Liver (tissue), 9 donors: ENCODE measurements around the gene TRAPPC3. TPM values are rescaled to one million over a fixed set of nuclear protein-coding genes. Genes with fewer than 3 reads are reported as not detected.
A peak's percentile ranks its signal among the peaks of the same experiment; 100 is the strongest.

ENCODE experiments used
- DNase-seq: peaks from one replicate; pipeline ENCODE4 v3.0.0-alpha.2; 2017; ENCODE audit warnings: low spot score
- H3K27ac ChIP-seq, 2 donors: one replicate each; pipeline ENCODE4 v1.7.0; 2013; ENCODE audit warnings: inconsistent platforms in 2 of 2, low read length in 2 of 2, control low read depth in 1 of 2, low read depth in 1 of 2, mild to moderate bottlenecking in 1 of 2
- H3K27me3 ChIP-seq, 4 donors: one replicate each; pipeline versions ENCODE4 v1.6.1 to v1.7.0; 2013; ENCODE audit warnings: low read length in 3 of 4, inconsistent platforms in 1 of 4, mild to moderate bottlenecking in 1 of 4, moderate library complexity in 1 of 4; ENCODE audit not compliant: control insufficient read depth in 4 of 4, insufficient read depth in 4 of 4
- H3K36me3 ChIP-seq, 4 donors: one replicate each; pipeline versions ENCODE4 v1.6.1 to v1.7.0; 2013; ENCODE audit warnings: low read length in 3 of 4, mild to moderate bottlenecking in 3 of 4, low read depth in 1 of 4, moderate library complexity in 1 of 4; ENCODE audit not compliant: control insufficient read depth in 4 of 4, insufficient read depth in 3 of 4
- H3K4me1 ChIP-seq, 4 donors: one replicate each; pipeline versions ENCODE4 v1.6.1 to v1.7.0; 2013; ENCODE audit warnings: low read length in 3 of 4, mild to moderate bottlenecking in 3 of 4, moderate library complexity in 1 of 4; ENCODE audit not compliant: control insufficient read depth in 4 of 4, insufficient read depth in 4 of 4
- H3K4me3 ChIP-seq, 3 donors: one replicate each; pipeline versions ENCODE4 v1.6.1 to v1.7.0; 2013; ENCODE audit warnings: low read length in 3 of 3, control low read depth in 1 of 3, low read depth in 1 of 3, mild to moderate bottlenecking in 1 of 3
- H3K9ac ChIP-seq, 2 donors: one replicate each; pipeline ENCODE4 v1.7.0; 2013; ENCODE audit warnings: low read length in 2 of 2, mild to moderate bottlenecking in 2 of 2, moderate library complexity in 2 of 2, control low read depth in 1 of 2, low read depth in 1 of 2
- H3K9me3 ChIP-seq, 4 donors: one replicate each; pipeline versions ENCODE4 v1.6.1 to v1.7.0; 2013; ENCODE audit warnings: low read length in 3 of 4; ENCODE audit not compliant: control insufficient read depth in 4 of 4
- EGR1 ChIP-seq, 2 donors: IDR thresholded peaks; 2 replicates each; pipeline ENCODE4 v1.6.1; 2016 to 2018; ENCODE audit warnings: antibody characterized with exemption in 2 of 2, low read depth in 2 of 2
- FOXA1 ChIP-seq: IDR thresholded peaks from 2 replicates; pipeline ENCODE4 v1.6.1; 2016; ENCODE audit warnings: antibody characterized with exemption
- FOXA2 ChIP-seq: IDR thresholded peaks from 2 replicates; pipeline ENCODE4 v1.6.1; 2016; ENCODE audit warnings: antibody characterized with exemption
- GABPA ChIP-seq, 2 donors: IDR thresholded peaks in 1 of 2; conservative IDR thresholded peaks in 1 of 2; 2 replicates each; pipeline ENCODE4 v1.6.1; 2016; ENCODE audit warnings: antibody characterized with exemption in 2 of 2, mild to moderate bottlenecking in 1 of 2, moderate library complexity in 1 of 2
- HNF4A ChIP-seq, 2 donors: conservative IDR thresholded peaks; 2 replicates each; pipeline ENCODE4 v1.6.1; 2016; ENCODE audit warnings: antibody characterized with exemption in 2 of 2, mild to moderate bottlenecking in 2 of 2
- HNF4G ChIP-seq: IDR thresholded peaks from 2 replicates; pipeline ENCODE4 v1.6.1; 2016; ENCODE audit warnings: antibody characterized with exemption
- JUND ChIP-seq, 2 donors: IDR thresholded peaks; 2 replicates each; pipeline ENCODE4 v1.6.1; 2016; ENCODE audit warnings: antibody characterized with exemption in 2 of 2
- NR2F2 ChIP-seq: IDR thresholded peaks from 2 replicates; pipeline ENCODE4 v1.6.1; 2016; ENCODE audit warnings: antibody characterized with exemption
- RAD21 ChIP-seq, 2 donors: IDR thresholded peaks; 2 replicates each; pipeline ENCODE4 v1.6.1; 2016; ENCODE audit warnings: antibody characterized with exemption in 2 of 2, mild to moderate bottlenecking in 2 of 2
- RXRA ChIP-seq, 2 donors: IDR thresholded peaks; 2 replicates each; pipeline ENCODE4 v1.6.1; 2017 to 2018; ENCODE audit warnings: antibody characterized with exemption in 2 of 2, mild to moderate bottlenecking in 1 of 2
- SP1 ChIP-seq: IDR thresholded peaks from 2 replicates; pipeline ENCODE4 v1.6.1; 2018; ENCODE audit warnings: antibody characterized with exemption, mild to moderate bottlenecking
- TAF1 ChIP-seq: conservative IDR thresholded peaks from 2 replicates; pipeline ENCODE4 v1.6.1; 2016; ENCODE audit warnings: antibody characterized with exemption, mild to moderate bottlenecking
- YY1 ChIP-seq: IDR thresholded peaks from 2 replicates; pipeline ENCODE4 v1.6.1; 2016; ENCODE audit warnings: antibody characterized with exemption, mild to moderate bottlenecking
- WGBS: extraction: QIAGEN DNeasy Blood & Tissue Kit; methylation state at CpG from one replicate; pipeline ENCODE4 v1.1.7; 2013; 5-methylcytosine and 5-hydroxymethylcytosine counted together
- polyA plus RNA-seq, 2 donors: library from polyadenylated mRNA; stranded (reverse) in 1 of 2; unstranded in 1 of 2; fragments of 200-250 nt in 1 of 2; fragments of >200 nt in 1 of 2; fragmentation: Nextera tagmentation in 1 of 2; extraction: Ambion mirVana in 1 of 2; gene quantifications; one replicate each; pipeline versions ENCODE4 v1.2.1 to v1.2.3, GENCODE V29; 2013 to 2015
- total RNA-seq, 2 donors: library from RNA; depleted of rRNA; stranded (reverse); fragments of >200 nt; gene quantifications; one replicate each; pipeline ENCODE4 v1.2.3, GENCODE V29; 2014
- TF ChIP-seq, protein P1 (sequence below): IDR thresholded peaks from 2 replicates; pipeline ENCODE4 v1.6.1; 2016; ENCODE audit warnings: antibody characterized with exemption
- TF ChIP-seq, protein P2 (sequence below): fragments of 150-350 bp; IDR thresholded peaks from 2 replicates; pipeline ENCODE4 v1.5.1; 2017; ENCODE audit warnings: improper control_type of control experiment, low read depth, low read length; ENCODE audit not compliant: missing input control
- TF ChIP-seq, protein P3 (sequence below): IDR thresholded peaks from 2 replicates; pipeline ENCODE4 v1.6.1; 2016; ENCODE audit warnings: antibody characterized with exemption, mild to moderate bottlenecking
- TF ChIP-seq, protein P4 (sequence below): IDR thresholded peaks from 2 replicates; pipeline ENCODE4 v1.6.1; 2016; ENCODE audit warnings: antibody characterized with exemption
- TF ChIP-seq, protein P5 (sequence below): IDR thresholded peaks from 2 replicates; pipeline ENCODE4 v1.6.1; 2016; ENCODE audit warnings: antibody characterized with exemption
- donor health status: healthy.
- donor health status: healthy.
- donor health status: healthy.
- donor health status: healthy.
- donor health status: healthy.

The TRAPPC3 gene
- total and polyA plus RNA-seq, 4 donors, result 24.2 to 56.1 (median 30.4) TPM

DNA sequence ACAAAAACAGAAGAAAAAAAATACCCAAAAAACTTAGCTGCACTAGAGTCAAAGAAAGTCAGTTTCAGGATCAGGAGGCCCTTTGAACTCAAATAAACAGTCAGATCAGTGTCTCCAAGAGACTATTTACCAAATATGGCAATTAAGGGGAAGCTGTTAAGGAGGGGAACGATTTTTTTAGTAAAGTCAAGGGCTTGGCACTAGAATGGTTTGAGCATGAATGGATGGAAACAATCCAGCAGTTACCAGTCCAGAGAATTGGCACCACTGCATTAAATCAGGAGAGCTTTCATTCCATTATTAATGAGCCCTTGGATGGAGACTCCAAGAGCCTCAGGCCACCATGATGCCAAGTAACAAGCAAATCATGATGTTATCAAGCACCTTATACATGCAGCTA is 7.2 kb downstream of the TRAPPC3 start:
- Histone ChIP-seq H3K9ac (no peak overlapping the region), H3K27me3 (no peaks in the 10 kb centered on the region), H3K4me3 (no peak overlapping the region), H3K4me1 (no peaks in the 10 kb centered on the region), H3K9me3 (no peaks in the 10 kb centered on the region), H3K27ac (no peak overlapping the region), H3K36me3 (peaks cover 3 to 25% (median 20%) of the 10 kb centered on the region in 4 donors)
- DNase-seq, result no peak
- TF ChIP-seq, protein P1, sequence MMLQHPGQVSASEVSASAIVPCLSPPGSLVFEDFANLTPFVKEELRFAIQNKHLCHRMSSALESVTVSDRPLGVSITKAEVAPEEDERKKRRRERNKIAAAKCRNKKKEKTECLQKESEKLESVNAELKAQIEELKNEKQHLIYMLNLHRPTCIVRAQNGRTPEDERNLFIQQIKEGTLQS, result no peak
- TF ChIP-seq RXRA (IDR thresholded peaks at IDR 0.05) (peak in 1 of 2 donors; percentile 7), GABPA (IDR thresholded peaks at IDR 0.05 in 1 of 2, conservative IDR thresholded peaks at IDR 0.05 in 1 of 2) (no peak)
- 51% methylated on average over 1 of the region's 1 CpG for WGBS

DNA sequence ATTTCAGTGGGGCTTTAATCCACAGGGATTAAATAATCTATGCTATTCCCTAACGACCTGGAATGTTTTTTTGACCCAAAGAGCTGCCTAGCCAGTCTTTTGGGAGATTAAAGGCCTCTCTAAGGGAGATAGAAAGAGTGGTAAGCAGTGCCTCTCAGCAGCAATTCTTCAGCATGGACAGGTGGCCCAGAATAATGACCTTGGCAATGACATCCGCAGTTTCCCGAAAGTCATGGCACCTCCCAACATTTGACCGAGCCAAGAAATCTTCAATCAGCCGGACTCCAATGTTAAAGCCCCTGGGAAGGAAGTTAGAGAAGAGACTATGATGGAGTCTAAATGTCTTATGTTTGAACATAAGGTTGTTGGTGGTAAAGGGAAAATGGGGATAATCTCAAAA is 9.8 kb downstream of the TRAPPC3 start:
- Histone ChIP-seq H3K9me3 (no peaks in the 10 kb centered on the region), H3K36me3 (peaks cover 4 to 33% (median 25%) of the 10 kb centered on the region in 4 donors), H3K27ac (no peak overlapping the region), H3K4me1 (no peaks in the 10 kb centered on the region), H3K27me3 (no peaks in the 10 kb centered on the region), H3K9ac (no peak overlapping the region), H3K4me3 (no peak overlapping the region)
- no peak for DNase-seq
- TF ChIP-seq HNF4G (no peak), SP1 (no peak), YY1 (no peak), RAD21 (IDR thresholded peaks at IDR 0.05) (no peak), HNF4A (conservative IDR thresholded peaks at IDR 0.05) (no peak), GABPA (IDR thresholded peaks at IDR 0.05 in 1 of 2, conservative IDR thresholded peaks at IDR 0.05 in 1 of 2) (no peak), FOXA2 (no peak), FOXA1 (no peak), NR2F2 (no peak), EGR1 (IDR thresholded peaks at IDR 0.05; ENCODE audit: low read depth in 2 of 2) (no peak), TAF1 (no peak), JUND (IDR thresholded peaks at IDR 0.05) (no peak), RXRA (IDR thresholded peaks at IDR 0.05) (no peak)
- TF ChIP-seq, protein P2, sequence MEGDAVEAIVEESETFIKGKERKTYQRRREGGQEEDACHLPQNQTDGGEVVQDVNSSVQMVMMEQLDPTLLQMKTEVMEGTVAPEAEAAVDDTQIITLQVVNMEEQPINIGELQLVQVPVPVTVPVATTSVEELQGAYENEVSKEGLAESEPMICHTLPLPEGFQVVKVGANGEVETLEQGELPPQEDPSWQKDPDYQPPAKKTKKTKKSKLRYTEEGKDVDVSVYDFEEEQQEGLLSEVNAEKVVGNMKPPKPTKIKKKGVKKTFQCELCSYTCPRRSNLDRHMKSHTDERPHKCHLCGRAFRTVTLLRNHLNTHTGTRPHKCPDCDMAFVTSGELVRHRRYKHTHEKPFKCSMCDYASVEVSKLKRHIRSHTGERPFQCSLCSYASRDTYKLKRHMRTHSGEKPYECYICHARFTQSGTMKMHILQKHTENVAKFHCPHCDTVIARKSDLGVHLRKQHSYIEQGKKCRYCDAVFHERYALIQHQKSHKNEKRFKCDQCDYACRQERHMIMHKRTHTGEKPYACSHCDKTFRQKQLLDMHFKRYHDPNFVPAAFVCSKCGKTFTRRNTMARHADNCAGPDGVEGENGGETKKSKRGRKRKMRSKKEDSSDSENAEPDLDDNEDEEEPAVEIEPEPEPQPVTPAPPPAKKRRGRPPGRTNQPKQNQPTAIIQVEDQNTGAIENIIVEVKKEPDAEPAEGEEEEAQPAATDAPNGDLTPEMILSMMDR, result no peak
- TF ChIP-seq, protein P1, result no peak
- TF ChIP-seq, protein P3, sequence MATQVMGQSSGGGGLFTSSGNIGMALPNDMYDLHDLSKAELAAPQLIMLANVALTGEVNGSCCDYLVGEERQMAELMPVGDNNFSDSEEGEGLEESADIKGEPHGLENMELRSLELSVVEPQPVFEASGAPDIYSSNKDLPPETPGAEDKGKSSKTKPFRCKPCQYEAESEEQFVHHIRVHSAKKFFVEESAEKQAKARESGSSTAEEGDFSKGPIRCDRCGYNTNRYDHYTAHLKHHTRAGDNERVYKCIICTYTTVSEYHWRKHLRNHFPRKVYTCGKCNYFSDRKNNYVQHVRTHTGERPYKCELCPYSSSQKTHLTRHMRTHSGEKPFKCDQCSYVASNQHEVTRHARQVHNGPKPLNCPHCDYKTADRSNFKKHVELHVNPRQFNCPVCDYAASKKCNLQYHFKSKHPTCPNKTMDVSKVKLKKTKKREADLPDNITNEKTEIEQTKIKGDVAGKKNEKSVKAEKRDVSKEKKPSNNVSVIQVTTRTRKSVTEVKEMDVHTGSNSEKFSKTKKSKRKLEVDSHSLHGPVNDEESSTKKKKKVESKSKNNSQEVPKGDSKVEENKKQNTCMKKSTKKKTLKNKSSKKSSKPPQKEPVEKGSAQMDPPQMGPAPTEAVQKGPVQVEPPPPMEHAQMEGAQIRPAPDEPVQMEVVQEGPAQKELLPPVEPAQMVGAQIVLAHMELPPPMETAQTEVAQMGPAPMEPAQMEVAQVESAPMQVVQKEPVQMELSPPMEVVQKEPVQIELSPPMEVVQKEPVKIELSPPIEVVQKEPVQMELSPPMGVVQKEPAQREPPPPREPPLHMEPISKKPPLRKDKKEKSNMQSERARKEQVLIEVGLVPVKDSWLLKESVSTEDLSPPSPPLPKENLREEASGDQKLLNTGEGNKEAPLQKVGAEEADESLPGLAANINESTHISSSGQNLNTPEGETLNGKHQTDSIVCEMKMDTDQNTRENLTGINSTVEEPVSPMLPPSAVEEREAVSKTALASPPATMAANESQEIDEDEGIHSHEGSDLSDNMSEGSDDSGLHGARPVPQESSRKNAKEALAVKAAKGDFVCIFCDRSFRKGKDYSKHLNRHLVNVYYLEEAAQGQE, result no peak
- TF ChIP-seq, protein P4, sequence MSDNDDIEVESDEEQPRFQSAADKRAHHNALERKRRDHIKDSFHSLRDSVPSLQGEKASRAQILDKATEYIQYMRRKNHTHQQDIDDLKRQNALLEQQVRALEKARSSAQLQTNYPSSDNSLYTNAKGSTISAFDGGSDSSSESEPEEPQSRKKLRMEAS, result no peak
- TF ChIP-seq, protein P5, sequence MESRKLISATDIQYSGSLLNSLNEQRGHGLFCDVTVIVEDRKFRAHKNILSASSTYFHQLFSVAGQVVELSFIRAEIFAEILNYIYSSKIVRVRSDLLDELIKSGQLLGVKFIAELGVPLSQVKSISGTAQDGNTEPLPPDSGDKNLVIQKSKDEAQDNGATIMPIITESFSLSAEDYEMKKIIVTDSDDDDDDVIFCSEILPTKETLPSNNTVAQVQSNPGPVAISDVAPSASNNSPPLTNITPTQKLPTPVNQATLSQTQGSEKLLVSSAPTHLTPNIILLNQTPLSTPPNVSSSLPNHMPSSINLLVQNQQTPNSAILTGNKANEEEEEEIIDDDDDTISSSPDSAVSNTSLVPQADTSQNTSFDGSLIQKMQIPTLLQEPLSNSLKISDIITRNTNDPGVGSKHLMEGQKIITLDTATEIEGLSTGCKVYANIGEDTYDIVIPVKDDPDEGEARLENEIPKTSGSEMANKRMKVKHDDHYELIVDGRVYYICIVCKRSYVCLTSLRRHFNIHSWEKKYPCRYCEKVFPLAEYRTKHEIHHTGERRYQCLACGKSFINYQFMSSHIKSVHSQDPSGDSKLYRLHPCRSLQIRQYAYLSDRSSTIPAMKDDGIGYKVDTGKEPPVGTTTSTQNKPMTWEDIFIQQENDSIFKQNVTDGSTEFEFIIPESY, result no peak
- WGBS, result 86% methylated on average over 5 of the region's 5 CpGs
